Osteoblast (primary cell): ENCODE measurements around the gene C1orf141. TPM values are rescaled to one million over a fixed set of nuclear protein-coding genes. Genes with fewer than 3 reads are reported as not detected.

ENCODE experiments used
- DNase-seq: peaks from one replicate; pipeline ENCODE4 v3.0.0; 2011; ENCODE audit warnings: low spot score, mixed read lengths; ENCODE audit not compliant: insufficient read length; ENCODE audit errors: missing footprints
- H2AFZ ChIP-seq: 2 replicates; pipeline ENCODE4 v1.6.0; 2011; ENCODE audit warnings: mild to moderate bottlenecking, low read length
- H3K27ac ChIP-seq: 2 replicates; pipeline ENCODE4 v1.5.1; 2011; ENCODE audit warnings: mild to moderate bottlenecking, low read depth, low read length, moderate library complexity
- H3K27me3 ChIP-seq: 2 replicates; pipeline ENCODE4 v1.6.0; 2012; ENCODE audit warnings: mild to moderate bottlenecking, control low read depth, inconsistent platforms, low read length, moderate library complexity; ENCODE audit not compliant: insufficient read depth
- H3K36me3 ChIP-seq: 2 replicates; pipeline ENCODE4 v1.5.1; 2011; ENCODE audit warnings: mild to moderate bottlenecking, low read length, control low read depth, moderate library complexity; ENCODE audit not compliant: insufficient read depth
- H3K4me1 ChIP-seq: 2 replicates; pipeline ENCODE4 v1.5.1; 2011; ENCODE audit warnings: mild to moderate bottlenecking, low read length, control low read depth, moderate library complexity; ENCODE audit not compliant: insufficient read depth
- H3K4me2 ChIP-seq: 2 replicates; pipeline ENCODE4 v1.6.0; 2011; ENCODE audit warnings: mild to moderate bottlenecking, low read length; ENCODE audit not compliant: insufficient read depth
- H3K4me3 ChIP-seq: fragments of 200-600 bp; sonication (generic); 3 replicates; pipeline ENCODE4 v1.5.1; 2012; ENCODE audit warnings: mild to moderate bottlenecking, low read length, inconsistent platforms; ENCODE audit not compliant: insufficient read depth
- H3K79me2 ChIP-seq: 2 replicates; pipeline ENCODE4 v1.6.0; 2012; ENCODE audit warnings: mild to moderate bottlenecking, low read length, control low read depth, inconsistent platforms; ENCODE audit not compliant: insufficient read depth
- H3K9me3 ChIP-seq: 2 replicates; pipeline ENCODE4 v1.5.1; 2011; ENCODE audit warnings: low read depth, low read length, control low read depth
- H4K20me1 ChIP-seq: 2 replicates; pipeline ENCODE4 v1.6.0; 2012; ENCODE audit warnings: mild to moderate bottlenecking, low read length, control low read depth; ENCODE audit not compliant: insufficient read depth
- total RNA-seq: library from RNA; depleted of rRNA; stranded (reverse); fragments of >200 nt; gene quantifications from 2 replicates; pipeline ENCODE4 v1.2.3, GENCODE V29; 2012
- TF ChIP-seq, protein P1 (sequence below): IDR thresholded peaks from 2 replicates; pipeline ENCODE4 v1.5.1; 2011; ENCODE audit warnings: mild to moderate bottlenecking, low read depth, low read length, moderate library complexity; ENCODE audit errors: extremely low read depth

The C1orf141 gene
- total RNA-seq, 1 donor, result not detected

DNA sequence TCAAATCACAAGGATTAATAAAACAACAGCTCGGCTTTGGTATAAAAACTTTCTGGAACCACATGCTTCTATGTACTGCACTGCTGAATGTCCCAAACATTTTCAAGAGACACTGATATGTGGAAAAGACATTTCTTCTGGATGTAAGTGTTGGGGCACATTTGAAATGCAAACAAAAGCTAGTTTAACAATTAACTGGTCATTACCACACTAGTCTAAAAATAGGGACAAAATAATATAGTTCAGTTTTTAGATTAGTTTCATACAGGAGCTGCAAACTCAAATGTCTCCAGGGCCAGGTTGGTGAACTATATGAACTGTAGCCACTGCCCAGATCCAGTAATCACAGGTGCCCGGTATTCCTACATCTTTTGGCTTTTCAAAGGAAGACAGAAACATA lies 34.7 kb upstream of the C1orf141 start:
- Histone ChIP-seq H3K4me1 (no peaks in the 10 kb centered on the region), H3K4me3 (no peak overlapping the region), H2AFZ (no peak overlapping the region), H3K27ac (no peak overlapping the region), H3K27me3 (peaks cover 5% of the 10 kb centered on the region), H3K79me2 (no peaks in the 10 kb centered on the region), H3K4me2 (no peak overlapping the region), H3K9me3 (no peaks in the 10 kb centered on the region), H4K20me1 (no peaks in the 10 kb centered on the region), H3K36me3 (no peaks in the 10 kb centered on the region)
- TF ChIP-seq, protein P1, sequence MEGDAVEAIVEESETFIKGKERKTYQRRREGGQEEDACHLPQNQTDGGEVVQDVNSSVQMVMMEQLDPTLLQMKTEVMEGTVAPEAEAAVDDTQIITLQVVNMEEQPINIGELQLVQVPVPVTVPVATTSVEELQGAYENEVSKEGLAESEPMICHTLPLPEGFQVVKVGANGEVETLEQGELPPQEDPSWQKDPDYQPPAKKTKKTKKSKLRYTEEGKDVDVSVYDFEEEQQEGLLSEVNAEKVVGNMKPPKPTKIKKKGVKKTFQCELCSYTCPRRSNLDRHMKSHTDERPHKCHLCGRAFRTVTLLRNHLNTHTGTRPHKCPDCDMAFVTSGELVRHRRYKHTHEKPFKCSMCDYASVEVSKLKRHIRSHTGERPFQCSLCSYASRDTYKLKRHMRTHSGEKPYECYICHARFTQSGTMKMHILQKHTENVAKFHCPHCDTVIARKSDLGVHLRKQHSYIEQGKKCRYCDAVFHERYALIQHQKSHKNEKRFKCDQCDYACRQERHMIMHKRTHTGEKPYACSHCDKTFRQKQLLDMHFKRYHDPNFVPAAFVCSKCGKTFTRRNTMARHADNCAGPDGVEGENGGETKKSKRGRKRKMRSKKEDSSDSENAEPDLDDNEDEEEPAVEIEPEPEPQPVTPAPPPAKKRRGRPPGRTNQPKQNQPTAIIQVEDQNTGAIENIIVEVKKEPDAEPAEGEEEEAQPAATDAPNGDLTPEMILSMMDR, result no peak
- no peak for DNase-seq

DNA sequence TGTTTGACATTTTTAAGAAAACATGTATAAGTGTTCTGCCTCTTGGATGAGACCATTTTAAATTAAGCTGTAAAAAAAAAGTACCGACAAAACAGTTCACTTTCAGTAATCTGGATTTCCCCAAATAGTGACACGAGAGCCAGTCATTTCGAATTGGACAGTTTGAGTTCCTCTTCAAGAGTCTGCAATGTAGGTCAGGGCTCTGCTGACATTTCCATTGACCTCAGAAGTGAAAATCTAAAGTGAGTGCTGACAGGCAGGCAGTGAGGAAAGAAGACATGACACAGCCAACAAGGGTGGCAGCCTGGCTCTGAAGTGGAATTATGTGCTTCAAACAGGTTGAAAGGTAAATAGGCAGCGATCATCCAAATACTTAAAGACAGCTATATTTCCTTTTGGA lies 31.4 kb upstream of the C1orf141 start, which contains the start of gene IL23R:
Gene IL23R, plus strand, starts transcription at position 259 of the 400 bp plus-strand sequence. CDS start 1,667 bp downstream, outside the sequence.
- Histone ChIP-seq H3K4me1 (no peaks in the 10 kb centered on the region), H3K36me3 (no peaks in the 10 kb centered on the region), H3K27ac (no peak within 1 kb of the TSS), H3K79me2 (no peaks in the 10 kb centered on the region), H3K4me2 (no peak within 1 kb of the TSS), H3K4me3 (no peak within 1 kb of the TSS), H2AFZ (no peak within 1 kb of the TSS), H4K20me1 (no peaks in the 10 kb centered on the region), H3K27me3 (peaks cover 5% of the 10 kb centered on the region), H3K9me3 (no peaks in the 10 kb centered on the region)
- TF ChIP-seq, protein P1, result no peak
- no peak for DNase-seq

DNA sequence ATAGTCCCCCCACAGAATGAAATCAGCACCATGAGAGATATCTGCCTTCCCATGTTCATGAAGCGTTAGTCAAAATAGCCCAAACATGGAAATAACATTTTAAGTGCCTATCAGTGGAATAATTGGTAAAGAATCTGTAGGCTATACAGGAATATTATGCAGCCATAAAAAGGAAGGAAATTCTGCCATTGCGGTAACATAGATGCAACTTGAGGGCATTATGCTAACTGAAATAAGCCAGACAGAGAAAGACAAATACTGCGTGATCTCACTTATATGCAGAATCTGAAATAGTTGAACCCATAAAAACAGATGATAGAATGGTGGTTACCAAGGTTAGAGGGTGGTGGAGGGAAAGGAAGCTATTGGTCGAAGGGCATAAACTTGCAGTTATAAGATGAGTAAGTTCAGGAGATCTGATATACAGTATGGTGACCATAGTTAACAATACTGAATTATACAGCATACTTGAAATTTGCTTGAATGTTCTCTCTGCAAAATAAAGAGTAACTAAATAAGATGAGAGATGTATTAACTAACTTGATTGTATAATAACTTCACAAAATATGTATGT lies 30.8 kb upstream of the C1orf141 start:
- Histone ChIP-seq H3K9me3 (no peaks in the 10 kb centered on the region), H3K27ac (no peak overlapping the region), H3K79me2 (no peaks in the 10 kb centered on the region), H3K27me3 (peaks cover 2% of the 10 kb centered on the region), H2AFZ (no peak overlapping the region), H3K4me2 (no peak overlapping the region), H4K20me1 (no peaks in the 10 kb centered on the region), H3K4me3 (no peak overlapping the region), H3K36me3 (no peaks in the 10 kb centered on the region), H3K4me1 (no peaks in the 10 kb centered on the region)
- DNase-seq, result no peak
- TF ChIP-seq, protein P1, result no peak

DNA sequence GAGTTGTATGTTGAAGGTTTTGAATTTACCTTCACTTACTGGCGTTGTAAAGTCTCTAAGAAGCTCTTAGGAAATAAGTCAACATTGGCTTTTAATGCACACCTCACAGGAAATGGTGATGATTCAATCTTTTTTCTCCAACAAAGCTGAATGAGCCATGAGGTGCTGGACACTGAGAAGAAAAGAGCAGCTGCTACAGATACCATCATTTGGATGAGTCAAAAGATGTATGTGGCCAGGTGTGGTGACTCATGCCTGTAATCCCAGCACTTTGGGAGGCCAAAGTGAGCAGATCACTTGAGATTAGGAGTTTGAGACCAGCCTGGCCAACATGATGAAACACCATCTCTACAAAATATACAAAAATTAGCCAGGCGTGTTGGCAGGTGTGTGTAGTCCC lies 28.2 kb upstream of the C1orf141 start:
- TF ChIP-seq, protein P1, result no peak
- Histone ChIP-seq H3K9me3 (no peaks in the 10 kb centered on the region), H3K4me2 (no peak overlapping the region), H3K4me1 (no peaks in the 10 kb centered on the region), H3K27me3 (no peaks in the 10 kb centered on the region), H2AFZ (no peak overlapping the region), H3K27ac (no peak overlapping the region), H4K20me1 (no peaks in the 10 kb centered on the region), H3K36me3 (no peaks in the 10 kb centered on the region), H3K79me2 (no peaks in the 10 kb centered on the region), H3K4me3 (no peak overlapping the region)
- DNase-seq, result no peak
